GM21367 (cell line): Measurements from ENCODE around the gene GALNT17.

Experiments used
- ATAC-seq: cut with Tn5 transposase; IDR thresholded peaks from one replicate; pipeline ENCODE4 v1.9.1; 2021; ENCODE audit not compliant: unreplicated experiment

GALNT17 gene

DNA sequence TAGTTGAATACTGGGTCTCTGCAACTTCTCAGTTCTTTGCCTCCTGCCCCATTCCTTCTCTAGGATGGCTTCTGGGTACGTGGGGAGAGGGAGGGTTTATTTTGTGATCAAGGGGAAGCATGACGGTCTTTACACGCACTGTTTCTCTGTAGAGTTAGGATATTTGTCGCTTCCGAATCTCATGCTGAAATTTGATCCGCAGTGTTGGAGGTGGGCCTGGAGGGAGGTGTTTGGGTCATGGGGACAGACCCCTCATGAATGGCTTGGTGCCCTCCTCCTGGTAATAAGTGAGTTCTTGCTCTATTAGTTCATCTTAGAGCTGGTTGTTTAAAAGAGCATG, 311.2 kb downstream of the GALNT17 start:
- no peak for ATAC-seq

DNA sequence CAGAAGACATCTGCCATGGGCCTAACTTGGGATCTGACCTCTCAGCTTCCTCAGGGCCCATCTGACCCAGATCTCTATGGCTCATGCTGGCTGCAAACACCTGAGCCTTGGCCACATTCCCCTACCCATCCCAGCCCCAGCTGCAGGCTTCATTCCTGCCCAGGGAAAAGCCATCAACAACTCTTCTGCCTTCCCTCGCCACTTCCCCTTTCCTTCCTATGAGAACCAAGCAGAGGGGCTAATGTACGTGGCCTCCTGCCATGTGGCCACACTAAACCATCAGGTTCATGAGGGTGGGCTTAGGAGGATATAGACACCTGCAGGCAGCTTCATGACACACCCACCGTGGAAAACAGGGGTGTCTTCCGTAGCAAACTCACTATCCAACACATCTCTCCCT, 312.2 kb downstream of the GALNT17 start:
- no peak for ATAC-seq

DNA sequence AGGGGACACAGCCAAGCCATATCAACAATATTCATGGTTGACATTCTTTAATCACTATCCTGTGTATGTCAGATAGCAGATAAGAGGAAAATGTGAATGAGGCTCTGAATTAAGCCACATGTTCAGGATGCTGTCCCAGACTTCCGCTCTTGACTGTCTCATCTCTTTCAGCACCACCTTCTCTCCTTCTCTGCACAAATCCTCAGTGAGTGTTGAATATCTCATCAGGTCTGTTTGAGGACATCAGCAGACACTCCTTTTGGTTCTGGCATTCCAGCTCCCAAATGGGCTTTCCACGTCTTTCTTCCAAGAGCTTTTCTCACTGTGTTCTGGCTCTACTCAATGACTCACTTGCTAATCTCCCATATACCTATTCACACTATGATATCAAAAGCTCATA, 321.7 kb downstream of the GALNT17 start:
- no peak for ATAC-seq

DNA sequence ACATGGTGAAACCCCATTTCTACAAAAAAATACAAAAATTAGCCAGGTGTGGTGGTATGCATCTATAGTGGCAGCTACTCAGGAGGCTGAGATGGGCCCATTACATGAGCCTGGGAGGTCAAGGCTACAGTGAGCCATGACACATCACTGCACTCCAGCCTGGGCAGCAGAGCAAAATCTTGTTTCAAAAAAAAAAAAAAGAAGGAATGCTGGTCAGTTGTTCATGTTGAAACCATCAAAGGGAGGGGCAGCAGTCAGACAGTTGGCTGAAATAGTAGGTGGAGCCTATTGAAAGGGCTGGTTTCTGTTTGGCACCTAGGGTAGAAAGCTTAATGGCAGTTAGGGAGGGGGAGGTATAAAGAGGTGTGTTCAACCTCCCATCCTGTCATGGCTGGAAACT, 323.0 kb downstream of the GALNT17 start:
- no peak for ATAC-seq

DNA sequence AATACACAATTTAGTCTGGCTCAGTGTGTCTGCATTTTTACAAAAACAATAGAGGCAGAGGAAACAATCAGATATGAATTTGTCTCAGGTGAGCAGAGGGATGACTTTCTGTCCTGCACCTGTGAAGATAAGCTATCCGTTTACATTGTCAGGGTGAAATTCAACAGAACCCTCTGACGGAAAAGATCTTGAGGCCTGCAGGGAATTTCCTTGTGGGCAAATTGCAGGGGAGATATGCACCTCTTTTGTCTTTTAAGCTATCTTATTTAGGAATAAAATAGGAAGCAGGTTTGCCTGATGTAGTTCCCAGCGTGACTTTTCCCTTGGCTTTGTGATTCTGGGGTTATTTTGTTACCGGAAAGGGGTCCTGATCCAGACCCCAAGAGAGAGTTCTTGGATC, 325.1 kb downstream of the GALNT17 start:
- no peak for ATAC-seq

DNA sequence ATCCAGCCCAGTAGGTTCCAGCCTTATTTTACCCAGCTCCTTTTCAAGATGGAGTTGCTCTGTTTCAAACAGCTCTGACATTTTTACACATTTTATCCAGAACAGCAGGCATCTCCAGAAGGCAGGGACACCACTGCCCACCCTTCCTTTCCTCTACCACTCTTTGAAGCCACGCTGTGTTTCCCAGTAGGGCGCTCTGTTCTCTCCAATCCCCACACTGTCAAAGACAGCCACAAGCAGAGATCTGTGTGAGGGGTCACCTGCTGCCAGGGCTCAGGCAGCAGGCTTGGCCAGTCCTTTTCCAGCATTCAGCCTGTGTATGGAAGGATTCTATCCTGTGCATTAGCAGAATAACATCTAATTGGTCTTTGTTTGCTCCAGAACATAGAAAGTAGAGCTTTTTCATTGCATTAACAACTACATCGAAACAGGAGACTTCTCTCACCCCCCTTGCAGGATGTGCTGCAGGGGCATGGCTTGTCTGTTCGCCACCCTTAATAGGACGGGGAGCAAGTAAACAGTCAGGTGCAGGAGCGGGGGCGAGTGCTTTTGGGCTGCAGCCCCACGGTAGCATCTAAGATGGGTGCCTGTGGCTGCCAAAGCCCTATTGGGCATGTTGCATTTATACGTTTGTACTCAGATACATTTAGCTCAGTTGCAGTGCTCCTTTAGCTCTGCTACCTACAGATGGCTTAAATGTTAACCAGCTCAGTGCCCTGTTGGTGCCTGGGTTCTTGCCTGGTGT, 326.1 kb downstream of the GALNT17 start:
- no peak for ATAC-seq

DNA sequence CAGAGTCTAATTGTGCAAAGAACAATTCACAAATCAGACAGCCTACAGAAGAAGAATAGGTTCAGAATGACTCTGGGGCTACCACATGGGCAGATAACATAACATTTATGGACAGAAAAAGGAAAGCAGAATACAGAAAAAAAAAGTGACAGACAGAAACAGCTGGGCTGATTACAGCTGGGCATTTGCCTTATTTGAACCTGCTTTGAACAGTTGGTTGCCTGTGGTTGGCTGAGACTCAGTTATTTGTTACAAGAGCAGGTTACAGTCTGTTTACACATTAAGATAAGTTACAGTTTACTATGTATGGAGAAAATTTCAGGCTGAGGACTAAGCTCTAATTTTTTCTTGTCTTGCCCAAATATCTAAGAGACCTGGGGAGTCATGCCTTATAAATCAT, 327.2 kb downstream of the GALNT17 start:
- no peak for ATAC-seq

DNA sequence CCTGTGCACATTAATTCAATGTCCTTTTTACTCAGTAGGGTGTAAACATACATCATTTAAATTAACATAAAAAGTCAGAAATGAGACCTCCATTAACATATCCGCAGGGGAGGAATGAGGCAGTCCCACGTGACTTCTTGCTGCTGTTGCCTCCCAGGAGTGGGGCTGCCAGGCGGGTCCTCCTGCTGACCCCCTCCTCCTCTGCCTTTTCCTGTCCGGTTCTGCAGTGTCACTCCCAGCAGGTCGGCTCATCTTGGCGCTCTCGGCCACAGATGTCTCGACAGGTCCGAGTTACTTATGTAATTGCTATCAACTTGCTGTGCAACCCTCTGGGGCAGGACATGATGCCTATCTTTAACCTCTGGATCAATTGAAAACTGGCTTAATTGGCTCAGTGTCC, 329.6 kb downstream of the GALNT17 start:
- ATAC-seq = no peak

DNA sequence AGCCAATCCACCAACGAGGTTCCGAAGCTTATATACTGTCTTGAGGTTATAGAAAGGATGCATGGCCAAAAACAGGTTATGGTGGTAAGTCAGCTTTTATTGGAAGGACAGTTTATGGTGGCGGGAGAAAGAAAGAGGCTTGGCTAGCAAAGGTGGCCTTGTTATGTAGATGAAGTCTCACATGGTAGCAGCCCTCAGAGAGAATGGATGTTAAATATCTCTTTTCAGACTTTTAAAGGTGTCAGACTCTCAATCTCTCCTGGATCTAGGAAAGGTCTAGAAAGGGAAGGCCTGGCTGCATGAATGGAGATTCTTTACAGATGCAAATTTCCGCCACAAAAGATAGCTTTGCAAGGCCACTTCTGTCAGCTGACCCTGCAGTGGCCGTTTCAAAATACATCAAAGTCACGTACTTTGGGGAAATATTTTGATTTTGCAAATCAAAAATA, 333.8 kb downstream of the GALNT17 start:
- ATAC-seq = no peak

DNA sequence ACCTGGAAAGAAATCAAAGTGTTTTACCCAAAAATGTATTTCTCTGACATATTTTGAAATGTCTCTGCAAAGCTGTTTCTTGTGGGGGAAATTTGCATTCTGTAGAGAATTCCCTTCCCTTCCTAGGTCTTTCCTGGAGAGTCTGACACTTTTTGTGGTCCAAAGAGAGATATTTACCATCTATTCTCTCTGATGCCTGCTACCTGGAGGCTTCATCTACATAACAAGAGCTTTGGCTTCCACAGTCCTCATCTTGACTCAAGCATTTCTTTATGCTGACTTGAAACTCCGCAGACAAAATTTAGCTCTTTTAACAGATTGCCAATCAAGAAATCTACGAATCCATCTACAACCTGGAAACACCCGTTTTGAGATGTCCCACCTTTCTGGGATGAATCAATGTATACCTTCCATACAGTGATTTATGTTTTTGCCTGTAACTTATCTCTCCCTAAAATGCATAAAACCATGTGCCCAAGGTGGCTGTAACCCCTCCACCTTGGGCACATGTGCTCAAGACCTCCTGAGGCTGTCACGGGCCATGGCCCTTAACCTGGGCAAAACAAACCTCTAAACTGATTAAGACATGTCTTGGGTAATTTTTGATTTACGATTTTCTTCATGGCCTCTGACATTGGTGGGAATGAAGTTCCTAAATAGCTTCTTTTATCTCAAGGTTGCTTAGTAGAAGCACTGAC, 334.7 kb downstream of the GALNT17 start:
- ATAC-seq = no peak

DNA sequence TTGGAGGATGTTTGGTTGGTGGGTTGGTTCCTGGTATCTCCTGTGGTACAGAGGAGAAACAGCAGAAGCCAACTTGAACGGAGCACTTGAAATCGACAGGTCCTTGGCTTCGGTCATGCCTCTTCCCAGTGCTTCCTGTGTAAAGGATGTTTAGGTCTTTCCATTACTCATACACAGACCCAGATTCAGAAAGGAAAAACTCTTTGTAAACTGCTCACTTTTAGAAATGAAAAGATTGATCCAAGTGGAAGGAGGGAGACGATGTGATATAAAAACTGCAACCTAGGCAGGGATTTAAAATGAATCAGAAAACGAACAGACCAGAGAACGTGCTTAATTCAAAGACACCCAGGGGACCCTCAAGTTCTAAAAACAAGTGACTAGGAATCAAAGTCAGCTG, 338.4 kb downstream of the GALNT17 start:
- ATAC-seq = no peak

DNA sequence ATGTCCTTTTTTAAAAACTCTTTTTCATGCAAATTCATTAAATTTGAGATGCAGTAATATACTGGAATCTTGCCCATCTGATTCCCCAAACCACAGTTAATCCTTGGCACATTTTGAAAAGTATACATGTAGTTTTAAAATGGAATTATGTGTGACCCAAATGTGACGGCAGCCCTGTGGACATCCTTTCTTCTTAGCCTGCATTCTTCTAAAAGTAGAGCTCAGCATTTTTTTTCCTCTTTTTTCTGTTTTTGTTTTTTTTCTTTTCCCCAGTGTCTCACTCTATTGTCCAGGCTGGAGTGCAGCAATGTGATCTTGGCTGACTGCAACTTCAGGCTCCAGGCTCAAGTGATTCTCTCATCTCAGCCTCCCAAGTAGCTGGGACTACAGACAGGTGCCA, 338.9 kb downstream of the GALNT17 start:
- no peak for ATAC-seq

DNA sequence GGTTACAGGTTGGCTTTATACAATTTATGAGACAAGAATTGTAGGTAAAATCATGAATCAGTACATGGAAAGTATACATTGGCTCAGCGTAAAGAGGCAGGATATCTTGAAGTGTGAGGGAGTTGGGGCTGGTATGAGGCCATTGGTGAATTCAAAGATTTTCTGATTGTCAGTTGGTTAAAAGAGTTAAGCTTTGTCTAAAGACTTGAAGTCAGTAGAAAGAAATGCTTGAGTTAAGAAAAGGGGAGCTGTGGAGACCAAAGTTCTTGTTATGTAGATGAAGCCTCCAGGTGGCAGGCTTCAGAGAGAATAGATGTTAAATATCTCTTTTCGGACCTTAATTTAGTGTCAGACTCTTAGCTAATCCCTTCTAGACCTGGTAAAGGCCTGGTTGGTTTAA, 341.0 kb downstream of the GALNT17 start:
- ATAC-seq = no peak

DNA sequence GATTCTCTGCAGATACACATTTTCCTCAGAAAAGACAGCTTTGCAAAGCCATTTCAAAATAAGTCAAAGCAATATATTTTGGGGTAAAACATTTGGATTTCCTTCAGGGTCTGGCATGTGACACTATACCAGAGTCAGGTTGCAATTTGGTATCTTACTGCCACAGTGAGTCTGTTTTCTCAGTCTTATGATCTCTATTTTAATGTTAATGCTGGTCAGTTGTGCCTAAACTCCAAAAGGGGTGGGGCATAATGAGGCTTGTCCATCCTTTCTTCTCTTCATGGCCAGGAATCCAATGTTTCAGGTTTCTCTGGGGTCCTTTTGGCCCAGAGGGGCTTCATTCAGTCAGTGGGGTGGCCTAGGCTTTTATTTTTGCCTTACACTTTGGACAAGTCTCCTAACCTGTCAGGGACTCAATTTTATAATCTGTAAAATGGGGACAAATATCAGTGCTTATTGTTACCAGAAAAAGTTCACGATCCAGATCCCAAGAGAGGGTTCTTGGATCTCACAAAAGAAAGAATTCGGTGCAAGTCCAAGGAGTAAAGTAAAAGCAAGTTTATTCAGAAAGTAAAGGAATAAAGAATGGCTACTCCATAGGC, 341.5 kb downstream of the GALNT17 start:
- no peak for ATAC-seq

DNA sequence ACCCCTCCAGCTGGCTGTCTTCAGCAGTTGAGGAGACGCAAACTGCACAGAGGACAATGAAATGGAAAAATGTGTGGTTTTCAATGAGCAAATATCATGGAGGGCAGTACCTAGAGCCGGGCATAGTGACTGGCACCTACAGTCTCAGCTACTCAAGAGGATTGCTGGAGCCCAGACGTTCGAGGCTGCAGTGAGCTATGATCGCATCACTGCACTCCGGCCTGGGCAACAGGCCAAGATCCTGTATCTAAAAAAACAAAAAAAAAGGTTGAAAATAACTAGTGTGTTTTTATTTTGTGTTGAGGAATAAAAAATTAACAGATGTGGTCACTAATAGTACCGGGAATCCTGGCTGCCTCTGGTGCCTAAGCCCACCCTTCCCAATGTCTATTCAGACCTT, 345.5 kb downstream of the GALNT17 start:
- no peak for ATAC-seq

DNA sequence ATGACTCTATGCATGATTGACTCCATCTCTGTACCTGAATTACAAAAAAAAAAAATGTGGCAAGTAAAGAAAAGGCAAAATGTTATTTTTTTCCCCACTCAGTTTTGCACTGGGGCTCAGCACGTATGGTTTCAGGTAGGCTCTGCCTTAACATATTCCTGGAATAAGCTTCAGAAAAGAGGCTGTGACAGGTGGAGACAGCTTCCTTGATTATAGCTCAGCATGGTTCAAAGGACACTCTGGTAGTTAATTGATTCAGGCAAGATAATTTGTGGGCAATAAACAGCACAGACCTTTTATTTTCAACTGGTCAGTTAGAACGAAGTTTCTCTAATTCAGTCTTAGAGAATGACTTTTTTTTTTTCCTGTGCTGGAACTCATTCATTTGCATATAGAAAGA, 347.3 kb downstream of the GALNT17 start:
- no peak for ATAC-seq

DNA sequence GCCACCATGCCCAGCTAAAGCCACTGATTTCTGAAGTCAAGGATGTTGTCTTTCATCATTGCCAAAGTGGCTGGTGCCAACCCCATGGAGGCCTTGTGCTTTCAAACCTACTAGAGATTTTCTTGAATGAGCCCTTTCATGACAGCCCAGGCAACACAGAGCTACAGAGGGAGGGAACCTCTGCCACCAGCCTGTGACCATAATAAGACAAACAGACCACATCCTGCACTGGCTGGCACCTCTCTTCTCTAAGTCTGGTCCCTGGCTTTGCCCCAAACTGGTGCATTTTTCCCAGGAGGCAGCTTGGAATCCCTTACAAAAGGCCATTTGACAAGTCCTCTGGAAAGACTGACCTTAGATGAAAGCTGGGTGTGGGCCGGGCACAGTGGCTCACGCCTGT, 348.8 kb downstream of the GALNT17 start:
- no peak for ATAC-seq

DNA sequence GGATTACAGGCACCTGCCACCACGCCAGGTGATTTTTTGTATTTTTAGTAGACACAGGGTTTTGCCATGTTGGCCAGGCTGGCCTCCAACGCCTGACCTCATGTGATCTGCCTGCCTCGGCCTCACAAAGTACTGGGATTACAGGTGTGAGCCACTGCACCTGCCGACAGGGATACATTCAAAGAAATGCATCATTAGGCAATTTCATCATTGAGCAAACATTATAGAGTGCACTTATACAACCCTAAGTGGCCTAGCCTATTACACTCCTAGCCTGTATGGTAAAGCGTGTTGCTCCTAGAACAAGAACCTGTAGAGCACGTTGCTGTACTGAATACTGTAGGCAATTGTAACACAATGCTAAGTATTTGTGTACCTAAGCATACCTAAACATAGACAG, 350.3 kb downstream of the GALNT17 start:
- no peak for ATAC-seq

DNA sequence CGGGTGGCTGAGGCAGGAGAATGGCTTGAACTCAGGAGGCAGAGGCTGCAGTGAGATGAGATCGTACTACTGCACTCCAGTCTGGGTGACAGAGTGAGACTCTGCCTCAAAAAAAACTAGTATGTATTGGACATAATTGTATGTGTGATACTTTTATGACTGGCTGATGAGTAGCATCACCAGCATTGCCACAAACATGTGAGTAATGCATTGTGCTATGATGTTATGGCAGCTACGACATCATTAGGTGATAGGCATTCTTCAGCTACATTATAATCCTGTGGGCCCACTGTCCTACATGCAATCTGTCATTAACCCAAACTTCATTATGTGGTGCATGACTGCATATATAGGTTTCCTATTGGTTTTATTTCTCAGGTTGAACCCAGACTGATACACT, 352.4 kb downstream of the GALNT17 start:
- no peak for ATAC-seq

DNA sequence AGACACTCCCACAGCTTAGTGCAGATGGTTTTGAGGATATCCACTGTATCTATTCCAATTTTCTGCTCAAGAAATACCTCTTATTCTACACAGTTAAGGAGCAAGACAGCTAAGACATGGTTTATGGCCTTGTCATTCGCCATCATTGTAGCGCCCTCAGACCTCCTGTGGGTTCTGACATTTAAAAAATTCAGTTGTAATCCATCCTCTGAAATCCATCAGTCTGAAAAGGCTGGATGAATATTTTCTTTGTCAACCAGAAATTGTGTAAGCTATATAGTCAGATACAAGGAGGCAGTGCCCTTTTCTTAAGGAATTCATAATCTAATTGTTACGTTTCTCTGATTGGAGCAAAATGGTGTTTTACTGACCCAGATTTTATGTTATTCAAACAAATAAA, 353.6 kb downstream of the GALNT17 start:
- ATAC-seq = no peak

DNA sequence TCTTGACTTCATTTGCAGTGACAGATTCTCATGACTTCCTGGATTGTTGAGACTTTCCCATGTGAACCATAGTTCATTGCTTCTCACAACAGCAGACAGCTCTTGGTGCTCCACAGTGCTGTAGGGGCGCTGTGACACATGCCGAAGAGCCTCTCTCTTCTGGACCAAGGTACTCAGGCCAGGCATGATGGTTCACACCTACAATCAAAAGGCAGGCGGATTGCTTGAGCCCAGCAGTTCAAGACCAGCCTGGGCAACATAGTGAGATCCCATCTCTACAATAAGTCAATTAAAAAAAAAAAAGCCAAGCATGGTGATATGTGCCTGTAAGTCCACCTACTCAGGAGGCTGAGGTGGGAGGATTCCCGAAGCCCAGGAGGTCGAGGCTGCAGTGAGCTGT, 354.5 kb downstream of the GALNT17 start:
- no peak for ATAC-seq

DNA sequence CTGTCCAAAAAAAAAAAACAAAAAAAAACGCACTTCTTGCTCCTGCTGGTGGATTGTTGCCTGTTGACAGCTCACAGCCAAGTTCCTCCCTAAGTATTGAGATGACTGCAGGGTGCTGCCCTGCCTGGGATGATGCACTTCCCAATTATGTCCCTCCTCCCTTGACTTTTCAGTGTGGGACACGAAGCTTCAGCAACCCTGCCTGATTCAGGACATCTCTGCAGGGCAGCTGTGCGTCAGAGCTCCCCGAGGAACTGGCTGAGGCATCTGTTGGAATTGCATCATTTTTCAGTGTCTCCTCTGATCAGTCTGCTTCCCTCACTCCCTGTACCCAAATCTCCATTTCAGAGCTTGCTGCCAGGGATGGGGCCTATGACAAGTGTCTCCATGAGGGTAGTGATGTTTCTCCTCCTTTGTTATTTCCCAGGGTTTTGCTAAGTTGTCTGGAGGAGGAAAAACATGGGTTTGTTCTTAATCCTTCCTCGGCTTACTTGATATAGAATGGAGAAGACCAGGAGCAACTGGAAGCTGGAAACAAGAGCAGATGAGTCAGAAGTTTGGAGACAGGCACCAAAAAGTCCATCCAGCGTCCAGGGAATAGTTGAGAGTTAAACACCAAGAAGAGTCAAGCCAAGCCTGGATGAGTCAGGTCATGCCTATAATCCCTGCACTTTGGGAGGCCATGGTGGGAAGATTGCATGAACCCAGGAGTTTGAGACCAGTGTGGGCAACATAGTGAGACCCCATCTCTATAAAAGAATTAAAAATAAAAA, 355.1 kb downstream of the GALNT17 start:
- no peak for ATAC-seq
